Measurements from ENCODE around the gene EDARADD.

The EDARADD gene

DNA sequence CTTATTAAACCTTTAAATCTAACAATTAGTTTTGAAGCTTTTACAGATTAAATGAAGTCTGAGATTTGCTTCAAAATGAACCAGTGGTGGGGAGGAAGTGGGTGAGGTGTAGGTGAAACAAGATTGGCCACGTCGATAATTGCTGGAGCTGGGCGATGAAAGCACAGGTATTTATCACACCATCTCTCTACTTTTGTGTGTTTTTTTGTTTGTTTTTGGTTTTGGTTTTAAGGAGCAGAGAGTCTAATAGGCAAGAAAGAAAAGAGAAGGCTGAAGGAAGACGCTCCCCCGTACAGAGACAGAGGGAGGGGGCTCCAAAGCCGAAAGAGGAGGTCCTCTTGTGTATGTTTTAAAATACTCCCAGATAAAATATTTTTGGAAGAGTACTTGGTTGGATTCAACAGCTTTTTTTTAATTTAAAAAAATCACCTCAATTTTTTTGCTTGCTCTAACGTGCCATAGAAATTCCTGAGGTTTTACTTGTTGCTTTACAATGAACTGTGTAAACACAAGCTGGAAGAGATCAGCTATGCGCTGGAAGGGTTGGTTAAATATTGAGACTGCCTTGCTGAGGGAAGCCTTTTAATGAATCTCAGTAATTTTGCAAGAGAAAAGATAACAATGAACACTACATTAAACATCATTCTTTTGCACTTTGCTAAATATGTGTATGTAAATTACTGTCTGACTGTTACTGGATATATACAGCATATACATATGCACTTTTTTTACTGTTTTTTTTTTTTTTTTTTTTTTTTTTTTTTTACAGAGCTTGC, 123.0 kb downstream of the EDARADD start:
- DNase-seq (ENCODE audit: low spot score), result no peak

DNA sequence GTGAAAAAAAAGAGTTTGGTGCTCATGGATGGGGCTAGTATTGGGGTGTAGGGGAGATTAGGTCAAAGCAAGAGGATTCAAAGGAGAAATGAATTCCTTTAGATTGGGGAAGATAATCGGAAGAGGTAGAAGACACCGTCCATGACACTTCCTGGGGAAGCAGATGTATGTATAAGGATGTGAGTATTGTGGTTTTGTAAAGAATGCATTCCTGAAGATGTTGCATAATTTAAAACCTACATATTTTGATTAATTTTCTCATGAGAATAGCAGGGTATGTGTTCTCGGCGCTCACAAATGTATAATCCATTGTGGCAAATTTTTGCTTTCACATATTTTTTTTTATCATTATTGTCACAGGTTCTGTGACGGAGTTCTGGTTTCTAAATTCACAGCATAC, 124.2 kb downstream of the EDARADD start:
- DNase-seq (ENCODE audit: low spot score), result no peak

DNA sequence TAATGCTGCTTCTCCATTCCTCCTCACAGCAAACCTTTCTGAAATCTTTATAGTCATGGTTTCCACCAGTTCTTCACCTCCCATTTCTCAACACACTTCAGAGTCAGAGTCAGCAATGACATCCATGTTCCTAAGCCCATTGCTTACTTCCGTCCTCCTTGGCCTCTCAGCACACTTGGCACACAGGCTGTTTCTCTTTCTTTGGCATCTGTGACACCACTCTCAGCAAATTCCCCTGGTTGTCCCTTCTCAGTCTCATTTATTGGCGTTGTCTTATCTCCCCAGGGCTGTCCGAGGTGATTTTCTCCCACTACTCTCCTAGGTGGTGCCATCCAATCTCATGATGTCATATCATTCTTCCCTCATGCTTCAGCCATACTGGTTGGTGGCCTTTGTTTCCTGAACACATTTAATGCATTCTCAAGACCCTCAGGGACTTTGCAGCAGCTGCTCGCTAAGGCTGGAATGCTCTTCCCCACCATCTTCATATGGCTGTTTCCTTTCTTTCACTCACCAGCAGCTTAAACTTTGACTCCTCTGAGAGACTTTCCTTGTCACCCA, 126.4 kb downstream of the EDARADD start:
- DNase-seq (ENCODE audit: low spot score), result no peak

DNA sequence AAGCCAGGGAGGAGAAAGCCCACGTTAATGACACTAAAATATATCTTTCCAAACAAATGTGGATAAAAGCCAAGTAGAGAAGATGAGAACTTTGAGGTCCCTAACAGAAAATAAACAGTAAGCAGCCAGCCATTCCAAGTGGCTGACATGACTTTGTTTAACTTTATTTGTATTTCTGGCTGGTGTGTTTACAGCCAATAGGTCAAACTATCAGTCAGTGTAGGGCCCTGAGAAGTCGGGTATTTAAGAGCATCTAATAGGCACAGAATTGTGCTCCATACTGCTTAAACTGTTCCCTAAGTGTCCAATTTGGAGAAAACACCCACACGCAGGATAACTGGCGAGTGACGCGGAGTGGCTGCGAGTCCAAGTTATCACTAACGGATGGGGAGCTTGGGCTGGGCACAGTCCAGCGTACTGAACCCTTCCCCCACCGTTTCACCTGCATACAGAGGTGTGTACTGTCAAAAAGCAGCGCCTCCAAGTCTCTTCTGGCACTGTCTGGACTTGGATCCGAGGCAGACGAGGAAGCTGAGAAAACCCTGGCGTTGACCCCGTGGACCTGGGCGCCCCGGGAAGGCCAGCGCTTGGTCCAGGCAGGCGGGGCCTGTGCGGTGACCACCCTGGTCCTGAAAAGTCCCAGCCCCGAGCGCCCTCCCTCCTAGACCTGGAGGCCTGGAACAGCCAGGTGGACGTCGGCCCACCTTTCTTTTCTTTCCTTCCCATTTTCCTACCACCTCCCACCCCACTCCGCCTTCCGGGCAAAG, 129.0 kb downstream of the EDARADD start:
- DNase-seq (ENCODE audit: low spot score), result peak; percentile 23

DNA sequence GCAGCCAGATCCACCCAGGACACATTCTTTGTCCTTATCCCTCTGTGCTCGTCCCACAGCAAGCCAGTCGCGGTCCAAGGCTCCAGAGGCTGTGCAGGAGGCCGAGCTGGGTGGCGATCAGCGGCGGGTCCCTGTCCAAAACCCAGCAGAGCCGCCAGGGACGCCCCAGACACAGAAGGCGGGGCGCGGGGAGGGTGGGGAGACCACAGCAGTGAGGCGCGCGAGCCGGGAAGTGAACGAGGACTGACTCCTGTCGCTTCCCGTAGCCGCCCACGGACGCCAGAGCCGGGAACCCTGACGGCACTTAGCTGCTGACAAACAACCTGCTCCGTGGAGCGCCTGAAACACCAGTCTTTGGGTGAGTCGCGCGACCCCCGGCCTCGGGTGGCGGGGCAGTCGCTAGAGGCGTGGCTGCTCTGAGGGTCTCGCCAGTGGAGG, 129.6 kb downstream of the EDARADD start, which contains the start of gene LGALS8:
LGALS8 (plus strand) TSS at position 279 of the 438 bp plus-strand sequence. CDS start 2,089 bp downstream, outside the sequence.
- peak; percentile 86 for DNase-seq (ENCODE audit: low spot score)

DNA sequence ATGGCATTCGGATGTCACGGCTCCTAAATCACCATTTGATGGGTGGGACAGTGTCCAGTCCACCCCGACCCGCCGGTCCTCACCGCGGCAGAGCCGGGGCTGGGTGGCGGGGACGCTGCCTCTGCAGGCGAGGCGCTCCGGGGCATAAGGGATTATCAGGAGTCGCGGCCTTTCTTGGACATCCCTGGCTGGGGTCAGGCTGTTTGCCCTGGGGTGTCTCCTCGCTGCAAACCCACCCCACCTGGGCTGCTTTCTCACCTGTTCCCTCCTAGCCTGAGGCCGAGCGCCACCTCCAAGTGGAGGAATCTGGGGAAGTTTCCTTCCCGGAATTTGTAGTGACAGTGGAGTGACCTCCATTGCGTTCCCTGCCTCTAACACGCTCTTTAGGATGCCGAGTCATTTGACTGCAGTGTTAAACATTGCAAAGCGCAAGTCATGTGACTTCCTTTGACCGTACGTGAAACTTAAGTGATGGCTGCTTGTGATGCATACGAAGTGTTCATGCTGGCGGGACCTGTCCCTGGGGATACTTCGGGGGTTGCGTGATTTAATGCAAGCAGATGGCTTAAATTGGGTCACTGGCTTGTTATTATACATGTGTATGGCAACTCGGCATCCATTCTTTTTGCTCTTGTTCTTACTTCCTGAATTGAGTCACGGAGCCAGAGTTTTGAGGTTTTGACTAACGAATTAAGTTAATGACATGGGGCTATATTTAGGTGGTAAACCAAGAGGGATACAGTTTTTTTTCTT, 130.2 kb downstream of the EDARADD start:
- peak; percentile 90 for DNase-seq (ENCODE audit: low spot score)

DNA sequence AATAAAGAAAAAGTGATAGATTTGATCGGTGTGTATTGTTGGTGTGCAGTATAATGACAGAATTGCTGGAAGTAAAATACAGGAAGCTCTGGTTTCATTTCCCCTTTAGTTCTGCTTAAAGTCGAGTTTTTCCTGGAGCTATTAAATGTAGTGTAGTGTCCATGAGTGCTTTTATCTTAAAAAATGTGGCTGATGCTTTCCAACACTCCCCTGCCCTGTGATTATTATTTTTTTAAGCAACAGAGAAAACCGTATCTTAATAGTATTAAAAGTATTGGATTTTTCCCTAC, 130.8 kb downstream of the EDARADD start:
- DNase-seq (ENCODE audit: low spot score), result no peak

DNA sequence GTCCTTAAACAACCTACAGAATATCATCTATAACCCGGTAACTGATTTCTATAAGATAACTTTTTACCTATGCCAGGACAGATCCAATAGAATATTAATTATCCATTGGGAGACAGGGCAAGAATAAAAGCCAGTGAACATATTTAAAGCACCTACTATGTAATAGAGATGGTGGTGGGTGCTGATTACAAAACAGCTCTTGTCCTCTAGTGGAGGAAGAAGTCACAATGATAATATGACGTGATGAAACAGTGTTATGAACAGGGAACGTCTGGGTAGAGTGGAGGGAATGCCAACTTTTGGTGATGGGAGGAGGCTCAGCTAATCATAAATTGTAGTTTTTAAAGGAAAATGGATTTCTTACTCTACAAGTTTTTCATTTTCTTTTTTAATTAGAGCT, 132.0 kb downstream of the EDARADD start:
- no peak for DNase-seq (ENCODE audit: low spot score)

DNA sequence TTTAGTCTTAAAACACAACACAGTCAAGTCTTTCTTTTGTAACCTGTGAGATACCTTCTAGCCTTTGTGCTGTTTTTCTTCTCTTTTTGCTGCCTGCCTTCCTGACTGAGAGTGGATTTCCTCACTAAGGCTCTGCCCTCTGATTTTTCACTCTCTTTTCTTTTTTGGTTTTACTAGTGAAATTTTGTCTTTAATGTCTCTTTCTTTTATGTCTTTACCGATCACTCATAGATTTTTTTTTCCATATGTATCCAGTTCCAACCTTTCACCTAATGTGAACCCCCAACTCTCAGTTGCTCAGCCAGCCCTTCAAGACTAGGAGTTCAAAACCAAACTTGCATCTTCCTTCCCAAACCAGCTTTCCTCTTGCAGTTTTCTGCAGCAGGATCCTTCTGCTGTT, 136.2 kb downstream of the EDARADD start:
- DNase-seq (ENCODE audit: low spot score), result no peak

DNA sequence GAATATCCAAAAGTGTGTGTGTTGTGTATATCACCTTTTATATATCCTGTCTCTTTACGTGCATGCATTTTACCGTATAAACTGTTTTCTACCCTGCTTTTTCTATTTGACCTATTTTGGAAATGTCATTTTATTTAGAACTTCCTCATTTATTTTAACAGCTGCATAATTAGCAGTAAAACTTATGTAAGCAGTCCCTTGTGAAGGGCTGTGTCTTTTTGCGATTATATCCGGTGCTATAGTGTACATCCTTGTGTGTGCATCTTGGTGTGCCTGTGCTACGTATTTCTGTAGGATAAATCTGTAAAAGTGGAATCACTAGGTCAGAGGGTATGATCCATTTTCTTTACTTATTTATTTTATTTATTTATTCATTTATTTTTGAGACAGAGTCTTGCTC, 136.9 kb downstream of the EDARADD start:
- DNase-seq (ENCODE audit: low spot score), result no peak

DNA sequence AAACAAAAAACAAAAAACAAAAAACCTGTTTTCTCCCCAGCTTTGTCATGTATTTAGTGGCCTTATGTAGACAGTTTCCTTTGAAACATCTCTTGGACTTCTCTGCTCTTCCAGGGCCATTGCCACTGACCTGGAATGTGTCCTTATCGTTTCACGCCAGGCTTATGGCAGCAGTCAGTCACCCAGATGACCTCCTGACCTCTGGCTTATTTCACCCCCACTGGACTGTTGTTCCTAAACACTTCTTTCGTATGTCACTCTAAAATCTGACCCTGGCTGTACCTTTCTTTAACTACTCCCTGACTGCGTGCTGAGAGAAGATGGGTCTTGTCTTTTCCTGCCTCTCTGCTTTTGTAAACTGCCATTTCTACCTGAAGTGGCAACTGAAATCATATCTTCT, 138.8 kb downstream of the EDARADD start:
- no peak for DNase-seq (ENCODE audit: low spot score)

DNA sequence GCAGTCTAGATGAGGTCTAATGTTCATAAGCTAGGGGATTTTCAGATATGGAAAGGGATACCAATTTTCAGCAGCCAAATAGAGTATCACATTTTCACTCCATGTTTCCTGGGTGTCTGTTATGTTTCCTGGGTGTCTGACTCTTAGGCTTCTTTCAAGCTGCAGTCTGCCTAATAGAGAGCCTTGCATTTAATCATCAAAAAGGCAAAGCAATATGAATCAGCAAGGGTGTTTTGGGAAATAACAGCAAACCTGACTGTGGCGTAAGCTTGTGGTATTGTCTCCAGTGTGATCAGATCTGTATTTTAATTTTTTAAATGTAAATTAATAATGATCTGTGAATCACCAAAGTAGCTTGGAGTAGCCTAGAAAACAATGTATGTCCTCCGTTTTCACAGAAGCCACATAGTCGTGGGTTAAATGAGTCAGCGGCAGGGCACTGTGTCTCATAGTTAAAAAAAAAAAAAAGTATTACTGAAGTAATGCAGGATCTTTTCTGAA, 140.1 kb downstream of the EDARADD start:
- DNase-seq (ENCODE audit: low spot score), result peak; percentile 23

All from RKO (cell line).